Caco-2 (cell line): ENCODE measurements around the gene POLD4. TPM values are rescaled to one million over a fixed set of nuclear protein-coding genes. Genes with fewer than 3 reads are reported as not detected.
A peak's percentile ranks its signal among the peaks of the same experiment; 100 is the strongest.

Source experiments
- BruUV-seq: library from RNA; stranded (reverse); fragments of 400-500 nt; replicated peaks from 2 replicates; lab custom pipeline; 2021; lab: Mats Ljungman, UMichigan
- CTCF ChIA-PET: fragments of 300-600 bp; sonication (Branson Sonifier 250); formaldehyde crosslinking; loops from one replicate; lab custom pipeline; 2022; ENCODE audit warnings: antibody characterized with exemption; lab: Charles Lee
- POLR2A ChIA-PET: fragments of 300-600 bp; sonication (Branson Sonifier 250); formaldehyde crosslinking; loops from one replicate; lab custom pipeline; 2022; ENCODE audit warnings: antibody characterized with exemption; lab: Charles Lee
- DNase-seq, 2 experiments: peaks; one replicate each; pipeline versions ENCODE4 v3.0.0 to v3.0.0-alpha.2; 2020 to 2022
- H3K27me3 ChIP-seq: replicated peaks from 2 replicates; pipeline ENCODE4 v1.6.0; 2011; ENCODE audit warnings: low read length; ENCODE audit not compliant: control insufficient read depth, insufficient read depth
- H3K36me3 ChIP-seq: 2 replicates; pipeline ENCODE4 v1.5.1; 2011; ENCODE audit warnings: low read length; ENCODE audit not compliant: control insufficient read depth, insufficient read depth
- H3K4me1 ChIP-seq: fragments of 250-450 bp; sonication (Bioruptor Pico); 2 replicates; pipeline ENCODE4 v1.5.1; 2020; ENCODE audit warnings: mild to moderate bottlenecking
- H3K4me3 ChIP-seq: 2 replicates; pipeline ENCODE4 v1.5.1; 2011; ENCODE audit warnings: low read depth, mild to moderate bottlenecking, control low read depth, low read length
- H3K9me3 ChIP-seq: fragments of 250-450 bp; sonication (Bioruptor Pico); 2 replicates; pipeline ENCODE4 v1.5.1; 2020; ENCODE audit warnings: mild to moderate bottlenecking, moderate library complexity
- H3K27ac Mint-ChIP-seq: one replicate; pipeline ENCODE4 v1.8.0; 2022; ENCODE audit warnings: mixed read lengths; ENCODE audit not compliant: unreplicated experiment
- H3K27me3 Mint-ChIP-seq: one replicate; pipeline ENCODE4 v1.8.0; 2022; ENCODE audit warnings: mixed read lengths; ENCODE audit not compliant: insufficient read depth, unreplicated experiment
- H3K36me3 Mint-ChIP-seq: one replicate; pipeline ENCODE4 v1.8.0; 2022; ENCODE audit warnings: mild to moderate bottlenecking, mixed read lengths; ENCODE audit not compliant: insufficient read depth, unreplicated experiment
- H3K4me1 Mint-ChIP-seq: one replicate; pipeline ENCODE4 v1.8.0; 2022; ENCODE audit warnings: low read depth, mixed read lengths; ENCODE audit not compliant: unreplicated experiment
- H3K4me3 Mint-ChIP-seq: one replicate; pipeline ENCODE4 v1.8.0; 2022; ENCODE audit warnings: mild to moderate bottlenecking, moderate library complexity, mixed read lengths; ENCODE audit not compliant: unreplicated experiment
- H3K9me3 Mint-ChIP-seq: one replicate; pipeline ENCODE4 v1.8.0; 2022; ENCODE audit warnings: mixed read lengths; ENCODE audit not compliant: unreplicated experiment
- intact Hi-C: fragments of 100-400 bp; cut with micrococcal nuclease; formaldehyde crosslinking; loops from one replicate; pipeline ENCODE4 v1.10.0; 2022; ENCODE audit not compliant: unreplicated experiment
- total RNA-seq: library from RNA; stranded (reverse); gene quantifications from 2 replicates; pipeline ENCODE4 v1.2.3, GENCODE V29; 2022
- TF ChIP-seq, protein P1 (sequence below), 2 experiments: fragments of 200-600 bp in 1 of 2; IDR thresholded peaks; 1 replicate in 1 of 2; 2 replicates in 1 of 2; pipeline versions ENCODE4 v1.5.1 to v1.8.0; 2011 to 2022; ENCODE audit warnings: antibody characterized with exemption in 1 of 2, control low read depth in 1 of 2, inconsistent platforms in 1 of 2, low read depth in 1 of 2, low read length in 1 of 2, mild to moderate bottlenecking in 1 of 2, moderate library complexity in 1 of 2; ENCODE audit not compliant: insufficient read depth in 1 of 2, severe bottlenecking in 1 of 2, unreplicated experiment in 1 of 2

Gene POLD4
- total RNA-seq, 1 experiment from 2014 or later = 29.8 TPM

DNA sequence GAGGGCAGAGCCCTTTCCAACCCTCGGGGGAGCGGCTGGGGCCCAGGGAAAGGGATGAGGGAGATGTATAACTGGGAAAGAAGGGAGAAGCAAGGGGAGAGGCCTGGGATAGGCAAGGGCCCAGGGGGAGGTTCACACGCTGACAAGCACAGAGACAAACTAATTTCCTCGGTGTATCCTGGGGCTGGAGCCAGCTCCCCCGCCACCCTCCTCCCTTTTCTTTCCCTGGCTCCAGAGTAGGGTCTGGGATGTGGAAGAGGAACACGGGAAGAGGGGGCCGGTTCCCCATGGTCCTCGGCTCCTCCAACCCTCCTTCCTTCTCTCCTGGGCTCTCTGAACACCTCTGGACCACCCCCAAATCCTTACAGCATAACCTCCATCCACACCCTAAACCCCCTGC lies 13.2 kb upstream of the POLD4 start:
- TF ChIP-seq, protein P1, sequence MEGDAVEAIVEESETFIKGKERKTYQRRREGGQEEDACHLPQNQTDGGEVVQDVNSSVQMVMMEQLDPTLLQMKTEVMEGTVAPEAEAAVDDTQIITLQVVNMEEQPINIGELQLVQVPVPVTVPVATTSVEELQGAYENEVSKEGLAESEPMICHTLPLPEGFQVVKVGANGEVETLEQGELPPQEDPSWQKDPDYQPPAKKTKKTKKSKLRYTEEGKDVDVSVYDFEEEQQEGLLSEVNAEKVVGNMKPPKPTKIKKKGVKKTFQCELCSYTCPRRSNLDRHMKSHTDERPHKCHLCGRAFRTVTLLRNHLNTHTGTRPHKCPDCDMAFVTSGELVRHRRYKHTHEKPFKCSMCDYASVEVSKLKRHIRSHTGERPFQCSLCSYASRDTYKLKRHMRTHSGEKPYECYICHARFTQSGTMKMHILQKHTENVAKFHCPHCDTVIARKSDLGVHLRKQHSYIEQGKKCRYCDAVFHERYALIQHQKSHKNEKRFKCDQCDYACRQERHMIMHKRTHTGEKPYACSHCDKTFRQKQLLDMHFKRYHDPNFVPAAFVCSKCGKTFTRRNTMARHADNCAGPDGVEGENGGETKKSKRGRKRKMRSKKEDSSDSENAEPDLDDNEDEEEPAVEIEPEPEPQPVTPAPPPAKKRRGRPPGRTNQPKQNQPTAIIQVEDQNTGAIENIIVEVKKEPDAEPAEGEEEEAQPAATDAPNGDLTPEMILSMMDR (IDR thresholded peaks at IDR 0.05; ENCODE audit: insufficient read depth in 1 of 2, low read depth in 1 of 2, low read length in 1 of 2, severe bottlenecking in 1 of 2, unreplicated experiment in 1 of 2) = no peak

DNA sequence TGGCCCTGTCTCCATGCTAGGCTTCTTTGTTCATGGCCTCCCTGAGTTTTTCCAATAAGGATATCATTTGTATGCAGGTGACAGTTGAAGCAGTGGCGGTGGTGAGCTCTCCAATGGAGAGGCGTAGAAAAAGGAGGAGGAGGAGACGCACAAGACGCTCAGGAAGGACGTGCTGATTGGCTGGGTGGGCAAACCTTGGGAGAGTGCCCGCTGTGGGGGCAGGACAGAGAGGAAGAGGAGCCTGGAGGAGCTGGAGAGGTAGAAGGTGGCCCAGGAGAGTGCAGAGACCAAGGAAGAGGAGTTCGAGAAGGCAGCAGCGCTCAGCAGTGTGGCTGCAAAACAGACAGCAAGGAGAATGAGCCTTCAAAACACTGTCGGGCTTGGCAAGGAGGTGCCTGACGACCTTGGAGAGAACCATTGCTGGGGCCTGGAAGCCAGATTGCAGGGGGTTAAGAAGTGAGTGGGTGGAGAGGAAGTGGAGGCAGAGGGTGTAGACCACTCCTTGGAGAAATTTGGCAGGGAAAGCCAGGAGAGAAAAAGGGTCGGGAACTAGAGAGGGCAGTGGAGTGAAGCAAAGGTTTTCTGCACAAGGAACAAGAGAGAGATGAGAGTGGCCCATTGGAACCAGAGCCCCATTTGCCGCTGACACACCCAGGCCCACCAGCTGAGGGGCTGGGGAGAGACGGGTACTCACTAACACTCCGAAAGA lies 12.5 kb upstream of the POLD4 start:
- Mint-ChIP-seq H3K27ac (peak overlapping the region; percentile 13), H3K4me1 (no peaks in the 10 kb centered on the region), H3K36me3 (no peaks in the 10 kb centered on the region), H3K27me3 (no peaks in the 10 kb centered on the region), H3K4me3 (no peak overlapping the region), H3K9me3 (no peaks in the 10 kb centered on the region)
- no TSS peak for BruUV-seq
- Histone ChIP-seq H3K4me3 (no peak overlapping the region), H3K27me3 (no peaks in the 10 kb centered on the region), H3K4me1 (no peaks in the 10 kb centered on the region), H3K9me3 (no peaks in the 10 kb centered on the region), H3K36me3 (no peaks in the 10 kb centered on the region)
- intact Hi-C loops = no loop called here
- ChIA-PET POLR2A (no interaction called here), CTCF (interaction anchor here (0.6 to 17.9 kb wide), 4 partner anchors 13 to 37 kb away, joined by 4 to 775 read pairs (median 4); partner anchors contain the start of gene CLCF1)
- DNase-seq = no peak
- TF ChIP-seq, protein P1 (IDR thresholded peaks at IDR 0.05; ENCODE audit: insufficient read depth in 1 of 2, low read depth in 1 of 2, low read length in 1 of 2, severe bottlenecking in 1 of 2, unreplicated experiment in 1 of 2) = no peak

More for the DNA sequence above, 13.2 kb upstream of the POLD4 start:
- DNase-seq = no peak
- Histone ChIP-seq H3K27me3 (no peaks in the 10 kb centered on the region), H3K36me3 (no peaks in the 10 kb centered on the region), H3K9me3 (no peaks in the 10 kb centered on the region), H3K4me3 (no peak overlapping the region), H3K4me1 (peaks cover 5% of the 10 kb centered on the region)
- Mint-ChIP-seq H3K27me3 (no peaks in the 10 kb centered on the region), H3K4me1 (no peaks in the 10 kb centered on the region), H3K27ac (no peak overlapping the region), H3K9me3 (no peaks in the 10 kb centered on the region), H3K36me3 (no peaks in the 10 kb centered on the region), H3K4me3 (no peak overlapping the region)
- ChIA-PET POLR2A (no interaction called here), CTCF (interaction anchor here (0.6 kb wide), 1 partner anchor 20 kb away, joined by 4 read pairs; no protein-coding TSS in a partner anchor)
- BruUV-seq = no TSS peak
- intact Hi-C loops = no loop called here

DNA sequence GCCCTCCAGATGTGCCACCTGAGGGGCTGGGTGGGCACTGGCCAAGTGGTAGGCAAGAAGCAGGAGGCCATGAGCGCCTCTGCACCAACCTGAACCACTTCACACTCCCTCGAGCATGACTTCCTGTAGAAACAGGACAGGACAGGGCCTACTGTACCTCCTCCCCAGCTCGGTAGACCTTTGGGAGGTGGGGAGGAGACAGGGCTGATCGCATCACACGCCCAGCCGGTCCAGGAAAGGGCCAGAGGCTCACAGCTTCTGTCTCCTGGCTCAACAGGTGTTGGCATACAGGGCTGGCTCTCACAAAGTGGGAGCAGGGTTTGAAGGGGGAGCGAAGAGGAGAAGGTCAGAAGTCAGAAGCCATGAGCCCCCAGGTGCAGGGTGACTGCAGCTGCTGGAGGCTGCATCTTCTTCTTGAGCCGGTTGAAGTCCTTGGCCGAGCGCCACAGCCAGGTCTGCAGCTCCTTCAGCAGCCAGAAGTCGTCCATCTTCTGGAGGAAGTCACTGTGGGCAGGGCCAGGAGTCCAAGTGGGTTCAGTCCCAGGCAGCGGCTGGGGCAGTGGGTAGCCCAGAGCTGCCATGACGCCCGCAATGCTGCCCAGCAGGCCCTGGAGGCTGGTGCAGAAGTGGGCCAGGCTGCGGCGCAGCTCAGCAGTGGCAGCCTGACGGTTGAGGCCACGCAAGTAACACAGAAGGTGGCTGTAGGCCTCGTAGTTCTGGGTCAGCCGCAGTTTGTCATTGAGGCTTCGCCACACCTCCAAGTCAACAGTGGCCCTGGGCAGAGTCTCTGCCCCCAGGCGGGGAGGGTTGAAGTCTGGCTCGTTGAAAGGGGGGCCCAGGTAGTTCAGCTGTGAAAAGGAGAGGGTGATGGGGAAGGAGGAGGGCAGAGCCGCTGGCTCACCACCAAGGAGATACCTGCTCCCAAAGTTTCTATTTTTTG lies 11.7 kb upstream of the POLD4 start:
- Mint-ChIP-seq H3K9me3 (no peaks in the 10 kb centered on the region), H3K27ac (peak overlapping the region; percentile 13), H3K4me3 (no peak overlapping the region), H3K27me3 (no peaks in the 10 kb centered on the region), H3K36me3 (no peaks in the 10 kb centered on the region), H3K4me1 (no peaks in the 10 kb centered on the region)
- Histone ChIP-seq H3K4me3 (no peak overlapping the region), H3K9me3 (no peaks in the 10 kb centered on the region), H3K27me3 (no peaks in the 10 kb centered on the region), H3K4me1 (no peaks in the 10 kb centered on the region), H3K36me3 (no peaks in the 10 kb centered on the region)
- no peak for DNase-seq
- POLR2A ChIA-PET = interaction anchor here (0.6 kb wide), 1 partner anchor 26 kb away, joined by 3 read pairs; the partner anchor contains the start of gene RAD9A
- intact Hi-C loops = no loop called here
- BruUV-seq = no TSS peak
- TF ChIP-seq, protein P1 (IDR thresholded peaks at IDR 0.05; ENCODE audit: insufficient read depth in 1 of 2, low read depth in 1 of 2, low read length in 1 of 2, severe bottlenecking in 1 of 2, unreplicated experiment in 1 of 2) = no peak
- CTCF ChIA-PET = interaction anchor here (0.6 to 17.9 kb wide), 3 partner anchors 14 to 38 kb away, joined by 4 to 775 read pairs (median 5); partner anchors contain the start of gene CLCF1
